Hepatocyte (in vitro differentiated cells): ENCODE results near the gene GRAP2. TPM values are rescaled to one million over a fixed set of nuclear protein-coding genes. Genes with fewer than 3 reads are reported as not detected.

Source experiments
- DNase-seq: peaks from one replicate; pipeline ENCODE4 v3.0.0-alpha.2; 2016; ENCODE audit warnings: low spot score
- H2AFZ ChIP-seq: fragments of 200-600 bp; sonication (generic); 2 replicates; pipeline ENCODE4 v1.6.0; 2016; ENCODE audit warnings: antibody characterized with exemption, mild to moderate bottlenecking
- H3K27ac ChIP-seq: fragments of 200-600 bp; sonication (generic); 2 replicates; pipeline ENCODE4 v1.5.1; 2016; ENCODE audit warnings: mild to moderate bottlenecking
- H3K27me3 ChIP-seq: fragments of 200-600 bp; sonication (generic); 2 replicates; pipeline ENCODE4 v1.6.1; 2016
- H3K36me3 ChIP-seq: fragments of 200-600 bp; sonication (generic); replicated peaks from 2 replicates; pipeline ENCODE4 v1.5.1; 2016; ENCODE audit warnings: low read depth; ENCODE audit not compliant: insufficient read depth
- H3K4me1 ChIP-seq: fragments of 200-600 bp; sonication (generic); 2 replicates; pipeline ENCODE4 v1.5.1; 2016; ENCODE audit warnings: mild to moderate bottlenecking, moderate library complexity; ENCODE audit not compliant: insufficient read depth
- H3K4me2 ChIP-seq: fragments of 200-600 bp; sonication (generic); 2 replicates; pipeline ENCODE4 v1.6.0; 2016
- H3K4me3 ChIP-seq: fragments of 200-600 bp; sonication (generic); 2 replicates; pipeline ENCODE4 v1.5.1; 2016; ENCODE audit warnings: mild to moderate bottlenecking
- H3K79me2 ChIP-seq: fragments of 200-600 bp; sonication (generic); 2 replicates; pipeline ENCODE4 v1.6.0; 2017; ENCODE audit warnings: mild to moderate bottlenecking
- H3K9me2 ChIP-seq: fragments of 200-600 bp; sonication (generic); replicated peaks from 2 replicates; pipeline ENCODE4 v1.6.0; 2017; ENCODE audit warnings: mild to moderate bottlenecking; ENCODE audit not compliant: insufficient read depth
- H3K9me3 ChIP-seq: fragments of 200-600 bp; sonication (generic); 2 replicates; pipeline ENCODE4 v1.5.1; 2016; ENCODE audit warnings: low read depth, mild to moderate bottlenecking
- H4K20me1 ChIP-seq: fragments of 200-600 bp; sonication (generic); 2 replicates; pipeline ENCODE4 v1.6.0; 2016; ENCODE audit warnings: mild to moderate bottlenecking; ENCODE audit not compliant: insufficient read depth, poor library complexity, severe bottlenecking
- EZH2 ChIP-seq: fragments of 200-600 bp; sonication (generic); IDR thresholded peaks from 2 replicates; pipeline ENCODE4 v1.6.1; 2016; ENCODE audit warnings: antibody characterized with exemption, mild to moderate bottlenecking, borderline replicate concordance
- EZH2phosphoT487 ChIP-seq: fragments of 200-600 bp; sonication (generic); IDR thresholded peaks from one replicate; pipeline ENCODE4 v1.6.1; 2018; ENCODE audit warnings: antibody characterized with exemption, mild to moderate bottlenecking, low read depth, moderate library complexity; ENCODE audit not compliant: unreplicated experiment, severe bottlenecking
- WGBS: methylation state at CpG from one replicate; pipeline ENCODE4 v1.1.6; 2016; ENCODE audit warnings: low lambda C conversion rate; ENCODE audit errors: missing lambda C conversion rate; 5-methylcytosine and 5-hydroxymethylcytosine counted together
- polyA plus RNA-seq: library from polyadenylated mRNA; unstranded; fragments of >200 nt; fragmentation: Nextera tagmentation; extraction: Ambion mirVana; gene quantifications from 2 replicates; pipeline ENCODE4 v1.2.1, GENCODE V29; 2016
- total RNA-seq: library from RNA; depleted of rRNA; stranded (reverse); fragments of >200 nt; gene quantifications from 2 replicates; pipeline ENCODE4 v1.2.3, GENCODE V29; 2014
- TF ChIP-seq, protein P1 (sequence below): fragments of 200-600 bp; sonication (generic); IDR thresholded peaks from 2 replicates; pipeline ENCODE4 v1.5.1; 2016; ENCODE audit warnings: antibody characterized with exemption, mild to moderate bottlenecking; ENCODE audit not compliant: poor library complexity

GRAP2 gene
- total and polyA plus RNA-seq, 2 experiments from 2014 or later, result 0.51 TPM; not detected in 1

DNA sequence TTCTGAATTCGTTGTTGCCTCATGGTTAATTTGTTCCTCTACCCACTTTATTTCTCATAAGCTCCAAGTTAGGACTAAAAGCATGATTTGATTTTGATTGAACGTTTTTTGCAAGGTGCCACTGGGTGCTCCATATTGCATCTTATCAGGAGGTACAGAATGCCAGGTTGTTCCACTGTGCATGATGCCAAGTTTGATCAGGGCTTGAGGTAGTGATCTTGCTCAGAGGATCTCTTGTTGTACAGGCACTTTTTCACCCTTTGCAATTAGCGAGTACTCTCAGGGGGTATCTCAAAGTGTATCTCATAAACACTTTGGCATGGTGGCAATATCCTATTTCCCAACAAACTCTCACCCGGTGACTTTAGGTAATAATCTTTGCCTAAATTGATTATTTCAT lies 4.0 kb downstream of the GRAP2 start:
- WGBS, result 91% methylated on average over 4 of the region's 4 CpGs
- H3K79me2 ChIP-seq, result no peaks in the 10 kb centered on the region
- H3K4me1 ChIP-seq, result no peaks in the 10 kb centered on the region
- peaks cover 17% of the 10 kb centered on the region for H3K27me3 ChIP-seq
- TF ChIP-seq EZH2 (no peak), EZH2phosphoT487 (no peak)
- TF ChIP-seq, protein P1, sequence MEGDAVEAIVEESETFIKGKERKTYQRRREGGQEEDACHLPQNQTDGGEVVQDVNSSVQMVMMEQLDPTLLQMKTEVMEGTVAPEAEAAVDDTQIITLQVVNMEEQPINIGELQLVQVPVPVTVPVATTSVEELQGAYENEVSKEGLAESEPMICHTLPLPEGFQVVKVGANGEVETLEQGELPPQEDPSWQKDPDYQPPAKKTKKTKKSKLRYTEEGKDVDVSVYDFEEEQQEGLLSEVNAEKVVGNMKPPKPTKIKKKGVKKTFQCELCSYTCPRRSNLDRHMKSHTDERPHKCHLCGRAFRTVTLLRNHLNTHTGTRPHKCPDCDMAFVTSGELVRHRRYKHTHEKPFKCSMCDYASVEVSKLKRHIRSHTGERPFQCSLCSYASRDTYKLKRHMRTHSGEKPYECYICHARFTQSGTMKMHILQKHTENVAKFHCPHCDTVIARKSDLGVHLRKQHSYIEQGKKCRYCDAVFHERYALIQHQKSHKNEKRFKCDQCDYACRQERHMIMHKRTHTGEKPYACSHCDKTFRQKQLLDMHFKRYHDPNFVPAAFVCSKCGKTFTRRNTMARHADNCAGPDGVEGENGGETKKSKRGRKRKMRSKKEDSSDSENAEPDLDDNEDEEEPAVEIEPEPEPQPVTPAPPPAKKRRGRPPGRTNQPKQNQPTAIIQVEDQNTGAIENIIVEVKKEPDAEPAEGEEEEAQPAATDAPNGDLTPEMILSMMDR, result no peak
- no peaks in the 10 kb centered on the region for H3K9me3 ChIP-seq
- no peaks in the 10 kb centered on the region for H3K9me2 ChIP-seq
- no peak for DNase-seq
- no peak overlapping the region for H3K4me2 ChIP-seq
- H3K27ac ChIP-seq, result no peak overlapping the region
- no peaks in the 10 kb centered on the region for H4K20me1 ChIP-seq
- H3K36me3 ChIP-seq, result no peaks in the 10 kb centered on the region
- no peak overlapping the region for H3K4me3 ChIP-seq
- no peak overlapping the region for H2AFZ ChIP-seq

DNA sequence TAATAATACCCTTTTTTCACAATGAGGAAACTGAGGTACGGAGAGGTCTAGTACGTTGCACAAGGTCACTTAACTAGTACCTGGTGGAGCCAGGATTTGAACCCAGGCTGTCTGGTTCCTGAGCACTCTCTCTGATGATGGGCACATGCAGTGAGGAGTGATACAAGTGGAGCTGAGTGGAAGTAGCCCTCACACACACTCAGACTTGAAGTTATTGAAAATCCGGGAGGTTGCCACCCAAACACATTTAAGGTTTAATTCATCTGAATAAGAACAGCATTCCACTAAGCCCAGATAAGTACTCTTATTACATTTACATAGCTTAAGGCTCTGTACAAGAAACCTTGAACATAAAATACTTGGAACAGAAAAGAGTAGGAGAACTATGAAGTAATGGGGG lies 4.8 kb downstream of the GRAP2 start:
- WGBS, result 94% methylated on average over 3 of the region's 3 CpGs
- no peak for DNase-seq
- no peaks in the 10 kb centered on the region for H3K36me3 ChIP-seq
- no peaks in the 10 kb centered on the region for H3K9me2 ChIP-seq
- H3K27me3 ChIP-seq, result peaks cover 17% of the 10 kb centered on the region
- no peaks in the 10 kb centered on the region for H3K9me3 ChIP-seq
- no peak overlapping the region for H3K27ac ChIP-seq
- no peaks in the 10 kb centered on the region for H3K79me2 ChIP-seq
- H3K4me3 ChIP-seq, result no peak overlapping the region
- H4K20me1 ChIP-seq, result no peaks in the 10 kb centered on the region
- H3K4me1 ChIP-seq, result no peaks in the 10 kb centered on the region
- no peak overlapping the region for H3K4me2 ChIP-seq
- no peak overlapping the region for H2AFZ ChIP-seq
- TF ChIP-seq, protein P1, result no peak
- TF ChIP-seq EZH2phosphoT487, result no peak
- TF ChIP-seq EZH2, result no peak

- Histone ChIP-seq H3K4me3 (no peak overlapping the region), H2AFZ (no peak overlapping the region), H3K27ac (no peak overlapping the region), H3K4me2 (no peak overlapping the region), H3K9me2 (no peaks in the 10 kb centered on the region), H3K79me2 (no peaks in the 10 kb centered on the region), H3K4me1 (no peaks in the 10 kb centered on the region), H4K20me1 (no peaks in the 10 kb centered on the region), H3K9me3 (no peaks in the 10 kb centered on the region), H3K36me3 (no peaks in the 10 kb centered on the region), H3K27me3 (peaks cover 14% of the 10 kb centered on the region)
- 78% methylated on average over 3 of the region's 3 CpGs for WGBS
- no peak for DNase-seq
- TF ChIP-seq, protein P1, result no peak
- TF ChIP-seq EZH2phosphoT487 (no peak), EZH2 (no peak)
Observed at GRCh38 chr22:39906207-39906606, 5.3 kb downstream of the GRAP2 start.

DNA sequence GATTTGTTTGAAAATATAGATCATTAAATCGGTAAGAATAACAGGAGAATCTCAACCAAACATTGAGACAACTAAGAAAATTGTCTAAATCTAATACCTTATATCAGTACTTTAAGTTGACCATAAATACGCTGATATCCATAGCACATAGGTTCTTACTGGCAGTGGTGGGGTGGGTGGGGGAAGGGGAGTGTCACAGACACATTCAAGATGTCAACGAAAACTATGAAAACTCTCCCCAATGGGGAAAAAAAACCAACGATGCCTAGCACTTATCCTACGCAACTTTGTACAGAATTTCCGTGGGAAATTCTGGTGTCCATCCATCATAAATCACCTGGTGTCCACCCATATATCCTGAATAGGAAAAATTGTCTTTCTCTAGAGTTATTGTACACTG lies 6.2 kb downstream of the GRAP2 start:
- no peaks in the 10 kb centered on the region for H3K36me3 ChIP-seq
- 89% methylated on average over 6 of the region's 6 CpGs for WGBS
- H3K9me2 ChIP-seq, result no peaks in the 10 kb centered on the region
- no peaks in the 10 kb centered on the region for H4K20me1 ChIP-seq
- no peak for TF ChIP-seq EZH2phosphoT487
- TF ChIP-seq EZH2, result no peak
- TF ChIP-seq, protein P1, result no peak
- no peak overlapping the region for H2AFZ ChIP-seq
- no peaks in the 10 kb centered on the region for H3K4me1 ChIP-seq
- H3K4me2 ChIP-seq, result no peak overlapping the region
- no peaks in the 10 kb centered on the region for H3K9me3 ChIP-seq
- no peak overlapping the region for H3K4me3 ChIP-seq
- H3K27me3 ChIP-seq, result peaks cover 7% of the 10 kb centered on the region
- H3K27ac ChIP-seq, result no peak overlapping the region
- no peak for DNase-seq
- no peaks in the 10 kb centered on the region for H3K79me2 ChIP-seq
